Measurements from ENCODE around the gene UBE2J1.

The UBE2J1 gene

DNA sequence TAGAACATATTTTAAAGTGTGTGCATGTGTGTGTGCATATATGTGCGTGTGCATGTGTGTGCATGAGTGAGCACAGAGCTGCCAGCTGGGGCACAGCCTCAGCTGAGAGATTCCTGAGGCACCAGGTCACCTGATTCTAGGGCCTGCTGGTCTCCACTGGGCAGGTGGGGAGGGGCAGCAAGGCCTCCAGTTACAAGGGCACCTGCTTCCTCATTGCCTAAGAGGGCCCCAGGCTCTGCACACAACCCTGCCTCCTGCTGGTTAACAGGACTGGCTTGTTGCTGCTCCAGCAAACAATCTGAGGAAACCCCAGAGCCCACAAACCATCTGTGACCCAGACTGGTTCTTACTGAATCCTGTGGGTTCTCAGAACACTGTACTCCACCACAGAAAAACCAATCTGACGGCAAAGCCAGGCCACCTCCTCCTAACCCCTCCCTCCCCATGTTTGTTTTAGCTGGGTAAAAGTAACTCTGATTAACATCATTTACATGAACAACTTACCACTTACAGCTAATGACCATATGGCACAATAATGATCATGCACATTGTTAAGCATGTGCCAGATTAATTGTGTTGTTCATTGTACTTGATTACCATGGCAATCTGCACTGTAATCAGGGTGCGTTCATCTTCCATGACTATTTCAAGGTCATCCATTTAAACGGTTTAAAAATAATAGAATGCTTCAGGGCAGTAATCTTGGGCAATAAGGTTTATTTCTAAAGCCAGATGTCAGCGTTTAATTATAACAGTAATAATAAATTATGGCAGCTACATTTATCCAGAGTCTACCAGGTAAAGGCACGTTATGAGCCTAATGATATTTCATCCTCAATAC lies 23.1 kb upstream of the UBE2J1 start:
- TF ChIP-seq ESRRG (CRISPR knock-in tag; IDR thresholded peaks at IDR 0.05) = no peak
- TF ChIP-seq, protein P1, sequence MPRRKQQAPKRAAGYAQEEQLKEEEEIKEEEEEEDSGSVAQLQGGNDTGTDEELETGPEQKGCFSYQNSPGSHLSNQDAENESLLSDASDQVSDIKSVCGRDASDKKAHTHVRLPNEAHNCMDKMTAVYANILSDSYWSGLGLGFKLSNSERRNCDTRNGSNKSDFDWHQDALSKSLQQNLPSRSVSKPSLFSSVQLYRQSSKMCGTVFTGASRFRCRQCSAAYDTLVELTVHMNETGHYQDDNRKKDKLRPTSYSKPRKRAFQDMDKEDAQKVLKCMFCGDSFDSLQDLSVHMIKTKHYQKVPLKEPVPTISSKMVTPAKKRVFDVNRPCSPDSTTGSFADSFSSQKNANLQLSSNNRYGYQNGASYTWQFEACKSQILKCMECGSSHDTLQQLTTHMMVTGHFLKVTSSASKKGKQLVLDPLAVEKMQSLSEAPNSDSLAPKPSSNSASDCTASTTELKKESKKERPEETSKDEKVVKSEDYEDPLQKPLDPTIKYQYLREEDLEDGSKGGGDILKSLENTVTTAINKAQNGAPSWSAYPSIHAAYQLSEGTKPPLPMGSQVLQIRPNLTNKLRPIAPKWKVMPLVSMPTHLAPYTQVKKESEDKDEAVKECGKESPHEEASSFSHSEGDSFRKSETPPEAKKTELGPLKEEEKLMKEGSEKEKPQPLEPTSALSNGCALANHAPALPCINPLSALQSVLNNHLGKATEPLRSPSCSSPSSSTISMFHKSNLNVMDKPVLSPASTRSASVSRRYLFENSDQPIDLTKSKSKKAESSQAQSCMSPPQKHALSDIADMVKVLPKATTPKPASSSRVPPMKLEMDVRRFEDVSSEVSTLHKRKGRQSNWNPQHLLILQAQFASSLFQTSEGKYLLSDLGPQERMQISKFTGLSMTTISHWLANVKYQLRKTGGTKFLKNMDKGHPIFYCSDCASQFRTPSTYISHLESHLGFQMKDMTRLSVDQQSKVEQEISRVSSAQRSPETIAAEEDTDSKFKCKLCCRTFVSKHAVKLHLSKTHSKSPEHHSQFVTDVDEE (CRISPR knock-in tag; IDR thresholded peaks at IDR 0.05) = peak; percentile 78; the same call in 1 of the 2 replicates
- TF ChIP-seq ZNF70 (CRISPR knock-in tag; IDR thresholded peaks at IDR 0.05) = no peak
- no peak for TF ChIP-seq OSR1 (CRISPR knock-in tag; IDR thresholded peaks at IDR 0.05)
- no peak for TF ChIP-seq CSDC2 (CRISPR knock-in tag; IDR thresholded peaks at IDR 0.05)
- TF ChIP-seq GLIS3 (CRISPR knock-in tag; IDR thresholded peaks at IDR 0.05) = no peak
- TF ChIP-seq, protein P2, sequence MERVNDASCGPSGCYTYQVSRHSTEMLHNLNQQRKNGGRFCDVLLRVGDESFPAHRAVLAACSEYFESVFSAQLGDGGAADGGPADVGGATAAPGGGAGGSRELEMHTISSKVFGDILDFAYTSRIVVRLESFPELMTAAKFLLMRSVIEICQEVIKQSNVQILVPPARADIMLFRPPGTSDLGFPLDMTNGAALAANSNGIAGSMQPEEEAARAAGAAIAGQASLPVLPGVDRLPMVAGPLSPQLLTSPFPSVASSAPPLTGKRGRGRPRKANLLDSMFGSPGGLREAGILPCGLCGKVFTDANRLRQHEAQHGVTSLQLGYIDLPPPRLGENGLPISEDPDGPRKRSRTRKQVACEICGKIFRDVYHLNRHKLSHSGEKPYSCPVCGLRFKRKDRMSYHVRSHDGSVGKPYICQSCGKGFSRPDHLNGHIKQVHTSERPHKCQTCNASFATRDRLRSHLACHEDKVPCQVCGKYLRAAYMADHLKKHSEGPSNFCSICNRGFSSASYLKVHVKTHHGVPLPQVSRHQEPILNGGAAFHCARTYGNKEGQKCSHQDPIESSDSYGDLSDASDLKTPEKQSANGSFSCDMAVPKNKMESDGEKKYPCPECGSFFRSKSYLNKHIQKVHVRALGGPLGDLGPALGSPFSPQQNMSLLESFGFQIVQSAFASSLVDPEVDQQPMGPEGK (CRISPR knock-in tag; IDR thresholded peaks at IDR 0.05; ENCODE audit: borderline replicate concordance) = no peak
- TF ChIP-seq BACH2 (CRISPR knock-in tag; IDR thresholded peaks at IDR 0.05; ENCODE audit: borderline replicate concordance) = no peak
- TF ChIP-seq ARNTL (CRISPR knock-in tag; IDR thresholded peaks at IDR 0.05; ENCODE audit: borderline replicate concordance, low read depth) = no peak
- TF ChIP-seq ISL1 (CRISPR knock-in tag; IDR thresholded peaks at IDR 0.05) = no peak
- TF ChIP-seq SNAI2 (CRISPR knock-in tag; IDR thresholded peaks at IDR 0.05) = no peak
- no peak for TF ChIP-seq RARB (CRISPR knock-in tag; IDR thresholded peaks at IDR 0.05)
- TF ChIP-seq ZNF8 (CRISPR knock-in tag; IDR thresholded peaks at IDR 0.05) = no peak
- TF ChIP-seq ZNF565 (CRISPR knock-in tag; conservative IDR thresholded peaks at IDR 0.05; ENCODE audit: low read depth) = no peak
- peak; percentile 96 for TF ChIP-seq TCF4 (CRISPR knock-in tag; IDR thresholded peaks at IDR 0.05; ENCODE audit: borderline replicate concordance)
- peak; percentile 34 for ATAC-seq

DNA sequence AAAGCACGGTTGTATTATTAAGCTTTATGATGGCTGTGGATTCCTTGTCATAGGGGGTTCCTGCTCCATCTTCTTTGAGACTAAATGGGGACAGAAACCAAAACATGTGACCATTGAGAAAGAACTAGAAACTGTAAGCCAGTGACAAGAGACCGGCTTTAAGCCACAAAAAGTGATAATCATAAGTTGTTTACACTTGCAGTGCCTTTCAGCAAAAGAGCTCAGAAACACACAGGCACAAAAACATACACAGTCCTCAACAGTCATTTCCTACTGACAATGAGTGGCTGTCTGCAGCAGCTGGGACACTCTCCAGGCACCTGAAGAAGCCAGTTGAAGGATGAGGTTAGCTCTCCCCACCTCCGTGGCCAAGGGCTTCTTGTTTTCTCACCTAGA lies 20.0 kb upstream of the UBE2J1 start:
- ATAC-seq = no peak
- TF ChIP-seq, protein P3, sequence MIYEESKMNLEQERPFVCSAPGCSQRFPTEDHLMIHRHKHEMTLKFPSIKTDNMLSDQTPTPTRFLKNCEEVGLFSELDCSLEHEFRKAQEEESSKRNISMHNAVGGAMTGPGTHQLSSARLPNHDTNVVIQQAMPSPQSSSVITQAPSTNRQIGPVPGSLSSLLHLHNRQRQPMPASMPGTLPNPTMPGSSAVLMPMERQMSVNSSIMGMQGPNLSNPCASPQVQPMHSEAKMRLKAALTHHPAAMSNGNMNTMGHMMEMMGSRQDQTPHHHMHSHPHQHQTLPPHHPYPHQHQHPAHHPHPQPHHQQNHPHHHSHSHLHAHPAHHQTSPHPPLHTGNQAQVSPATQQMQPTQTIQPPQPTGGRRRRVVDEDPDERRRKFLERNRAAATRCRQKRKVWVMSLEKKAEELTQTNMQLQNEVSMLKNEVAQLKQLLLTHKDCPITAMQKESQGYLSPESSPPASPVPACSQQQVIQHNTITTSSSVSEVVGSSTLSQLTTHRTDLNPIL (CRISPR knock-in tag; IDR thresholded peaks at IDR 0.05; ENCODE audit: low read depth) = no peak
- TF ChIP-seq, protein P4, sequence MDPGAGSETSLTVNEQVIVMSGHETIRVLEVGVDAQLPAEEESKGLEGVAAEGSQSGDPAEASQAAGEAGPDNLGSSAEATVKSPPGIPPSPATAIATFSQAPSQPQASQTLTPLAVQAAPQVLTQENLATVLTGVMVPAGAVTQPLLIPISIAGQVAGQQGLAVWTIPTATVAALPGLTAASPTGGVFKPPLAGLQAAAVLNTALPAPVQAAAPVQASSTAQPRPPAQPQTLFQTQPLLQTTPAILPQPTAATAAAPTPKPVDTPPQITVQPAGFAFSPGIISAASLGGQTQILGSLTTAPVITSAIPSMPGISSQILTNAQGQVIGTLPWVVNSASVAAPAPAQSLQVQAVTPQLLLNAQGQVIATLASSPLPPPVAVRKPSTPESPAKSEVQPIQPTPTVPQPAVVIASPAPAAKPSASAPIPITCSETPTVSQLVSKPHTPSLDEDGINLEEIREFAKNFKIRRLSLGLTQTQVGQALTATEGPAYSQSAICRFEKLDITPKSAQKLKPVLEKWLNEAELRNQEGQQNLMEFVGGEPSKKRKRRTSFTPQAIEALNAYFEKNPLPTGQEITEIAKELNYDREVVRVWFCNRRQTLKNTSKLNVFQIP (CRISPR knock-in tag; IDR thresholded peaks at IDR 0.05; ENCODE audit: borderline replicate concordance, low read depth) = no peak
- TF ChIP-seq SNAI2 (CRISPR knock-in tag; IDR thresholded peaks at IDR 0.05) = no peak
- no peak for TF ChIP-seq ISL1 (CRISPR knock-in tag; IDR thresholded peaks at IDR 0.05)
- no peak for TF ChIP-seq GLIS3 (CRISPR knock-in tag; IDR thresholded peaks at IDR 0.05)
- TF ChIP-seq ZNF565 (CRISPR knock-in tag; conservative IDR thresholded peaks at IDR 0.05; ENCODE audit: low read depth) = no peak
- no peak for TF ChIP-seq ZC3H10 (CRISPR knock-in tag; IDR thresholded peaks at IDR 0.05)
- TF ChIP-seq, protein P1 (CRISPR knock-in tag; IDR thresholded peaks at IDR 0.05) = no peak
- no peak for TF ChIP-seq ARNTL (CRISPR knock-in tag; IDR thresholded peaks at IDR 0.05; ENCODE audit: borderline replicate concordance, low read depth)
- TF ChIP-seq ZNF70 (CRISPR knock-in tag; IDR thresholded peaks at IDR 0.05) = no peak
- TF ChIP-seq BACH2 (CRISPR knock-in tag; IDR thresholded peaks at IDR 0.05; ENCODE audit: borderline replicate concordance) = no peak
- no peak for TF ChIP-seq PPARA (CRISPR knock-in tag; IDR thresholded peaks at IDR 0.05; ENCODE audit: borderline replicate concordance)
- TF ChIP-seq ZFP30 (CRISPR knock-in tag; IDR thresholded peaks at IDR 0.05) = no peak
- TF ChIP-seq, protein P5, sequence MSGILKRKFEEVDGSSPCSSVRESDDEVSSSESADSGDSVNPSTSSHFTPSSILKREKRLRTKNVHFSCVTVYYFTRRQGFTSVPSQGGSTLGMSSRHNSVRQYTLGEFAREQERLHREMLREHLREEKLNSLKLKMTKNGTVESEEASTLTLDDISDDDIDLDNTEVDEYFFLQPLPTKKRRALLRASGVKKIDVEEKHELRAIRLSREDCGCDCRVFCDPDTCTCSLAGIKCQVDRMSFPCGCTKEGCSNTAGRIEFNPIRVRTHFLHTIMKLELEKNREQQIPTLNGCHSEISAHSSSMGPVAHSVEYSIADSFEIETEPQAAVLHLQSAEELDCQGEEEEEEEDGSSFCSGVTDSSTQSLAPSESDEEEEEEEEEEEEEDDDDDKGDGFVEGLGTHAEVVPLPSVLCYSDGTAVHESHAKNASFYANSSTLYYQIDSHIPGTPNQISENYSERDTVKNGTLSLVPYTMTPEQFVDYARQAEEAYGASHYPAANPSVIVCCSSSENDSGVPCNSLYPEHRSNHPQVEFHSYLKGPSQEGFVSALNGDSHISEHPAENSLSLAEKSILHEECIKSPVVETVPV (CRISPR knock-in tag; IDR thresholded peaks at IDR 0.05) = no peak
- no peak for TF ChIP-seq ESRRG (CRISPR knock-in tag; IDR thresholded peaks at IDR 0.05)
- TF ChIP-seq, protein P2 (CRISPR knock-in tag; IDR thresholded peaks at IDR 0.05; ENCODE audit: borderline replicate concordance) = no peak
- TF ChIP-seq TCF4 (CRISPR knock-in tag; IDR thresholded peaks at IDR 0.05; ENCODE audit: borderline replicate concordance) = no peak

All from SK-N-SH treated with all-trans-retinoic acid at 6 μM for 48 hours (cell line).